GM21825 (cell line): ENCODE results near the gene PNMA8A.
"Not testable (repeated sequence)": the region's sequence is repeated elsewhere in the genome, so short reads cannot be mapped to it uniquely, and the experiment has no call there.

Experiments used
- ATAC-seq: cut with Tn5 transposase; IDR thresholded peaks from one replicate; pipeline ENCODE4 v1.9.1; 2021; ENCODE audit warnings: mild to moderate bottlenecking, moderate library complexity; ENCODE audit not compliant: unreplicated experiment

Gene PNMA8A

GRCh38 chr19:46433470-46433869 lies 37.9 kb downstream of the PNMA8A start:
- ATAC-seq, result not testable (repeated sequence)

- ATAC-seq, result no peak
Measured at GRCh38 chr19:46431824-46432223, 39.5 kb downstream of the PNMA8A start.

- ATAC-seq, result no peak
Measured at GRCh38 chr19:46429999-46430398, 41.4 kb downstream of the PNMA8A start.

- ATAC-seq, result no peak
Measured at GRCh38 chr19:46428239-46429135, 42.9 kb downstream of the PNMA8A start, which contains the start of gene PNMA8C. Gene PNMA8C (minus strand): TSS chr19:46428936. CDS start chr19:46428359, 577 bp downstream.

- ATAC-seq, result no peak
Measured at GRCh38 chr19:46427518-46428045, 43.8 kb downstream of the PNMA8A start.

- ATAC-seq, result no peak
Measured at GRCh38 chr19:46426506-46427162, 44.7 kb downstream of the PNMA8A start.

GRCh38 chr19:46426035-46426505 lies 45.3 kb downstream of the PNMA8A start:
- ATAC-seq, result no peak

GRCh38 chr19:46423188-46423587 lies 48.2 kb downstream of the PNMA8A start:
- no peak for ATAC-seq

GRCh38 chr19:46422344-46422743 lies 49.0 kb downstream of the PNMA8A start:
- ATAC-seq, result no peak

GRCh38 chr19:46420056-46420455 lies 51.3 kb downstream of the PNMA8A start:
- ATAC-seq, result no peak
